ENCODE data around the gene TMEM38B.

TMEM38B gene, protein sequence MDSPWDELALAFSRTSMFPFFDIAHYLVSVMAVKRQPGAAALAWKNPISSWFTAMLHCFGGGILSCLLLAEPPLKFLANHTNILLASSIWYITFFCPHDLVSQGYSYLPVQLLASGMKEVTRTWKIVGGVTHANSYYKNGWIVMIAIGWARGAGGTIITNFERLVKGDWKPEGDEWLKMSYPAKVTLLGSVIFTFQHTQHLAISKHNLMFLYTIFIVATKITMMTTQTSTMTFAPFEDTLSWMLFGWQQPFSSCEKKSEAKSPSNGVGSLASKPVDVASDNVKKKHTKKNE

DNA sequence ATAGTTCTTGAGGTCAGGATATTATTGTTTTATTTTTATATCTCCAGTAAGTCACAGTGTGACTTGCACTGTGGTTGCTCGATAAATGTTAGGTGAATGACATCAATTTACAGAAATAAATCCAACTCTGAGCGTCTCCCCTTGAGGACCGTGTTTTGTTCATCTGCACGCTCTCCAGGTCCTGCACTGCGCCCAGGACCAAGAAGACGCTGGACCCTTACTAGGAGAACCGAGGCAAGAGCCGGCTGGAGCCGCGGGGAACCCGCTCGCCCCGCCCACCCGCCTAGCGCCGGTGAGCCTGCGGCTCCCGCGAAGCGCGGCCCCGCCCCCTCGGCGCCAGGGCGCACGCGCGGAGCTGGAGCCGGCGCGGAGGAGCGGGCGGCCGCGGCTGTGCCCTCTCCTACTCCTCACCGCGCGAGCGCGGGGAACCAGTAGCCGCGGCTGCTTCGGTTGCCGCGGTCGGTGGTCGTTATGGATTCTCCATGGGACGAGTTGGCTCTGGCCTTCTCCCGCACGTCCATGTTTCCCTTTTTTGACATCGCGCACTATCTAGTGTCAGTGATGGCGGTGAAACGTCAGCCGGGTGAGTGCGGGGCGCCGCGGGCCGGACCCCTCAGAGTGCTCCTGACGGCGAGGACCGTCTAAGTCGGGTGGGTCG lies at the start of gene TMEM38B:
Gene TMEM38B (plus strand): TSS at position 352 of the 658 bp plus-strand sequence. CDS start 120 bp downstream, at position 472.
- DNase-seq (ENCODE audit: low spot score): peak; percentile 88

DNA sequence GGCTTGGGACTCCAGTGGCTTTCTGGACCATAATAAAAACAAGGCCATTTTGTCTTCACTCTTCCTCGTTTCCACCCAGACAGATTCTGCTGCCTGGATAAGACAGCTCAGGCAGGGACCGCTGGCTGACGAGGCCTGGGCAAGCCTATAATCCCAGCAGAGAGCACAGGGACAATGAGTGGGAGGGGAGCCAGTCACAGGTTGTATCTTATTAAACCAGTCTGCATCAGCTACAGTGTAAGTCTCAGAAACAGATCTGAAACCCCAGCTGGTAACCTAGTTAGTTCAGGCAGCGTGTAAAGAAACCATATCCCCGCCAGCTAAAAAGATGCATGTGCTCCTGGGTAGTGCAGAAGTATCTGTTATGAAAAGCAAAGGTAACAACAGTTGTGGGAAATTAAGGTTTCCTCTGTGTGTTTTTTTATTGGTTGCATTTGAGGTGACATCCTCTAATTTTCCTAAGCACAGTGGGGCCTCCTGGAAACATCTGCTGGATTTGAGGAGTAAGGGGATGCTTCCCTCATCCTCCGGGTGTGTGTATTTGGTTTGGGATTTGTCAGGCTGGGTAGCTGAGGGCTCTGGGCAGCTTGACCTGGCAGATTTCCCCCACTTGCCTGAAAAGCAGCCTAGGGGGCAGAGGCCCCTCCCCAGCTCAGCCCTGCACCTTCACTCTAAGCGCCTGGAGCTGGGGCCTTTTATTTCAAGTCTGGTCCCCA lies 47.3 kb upstream of the TMEM38B start:
- DNase-seq (ENCODE audit: low spot score): no peak

DNA sequence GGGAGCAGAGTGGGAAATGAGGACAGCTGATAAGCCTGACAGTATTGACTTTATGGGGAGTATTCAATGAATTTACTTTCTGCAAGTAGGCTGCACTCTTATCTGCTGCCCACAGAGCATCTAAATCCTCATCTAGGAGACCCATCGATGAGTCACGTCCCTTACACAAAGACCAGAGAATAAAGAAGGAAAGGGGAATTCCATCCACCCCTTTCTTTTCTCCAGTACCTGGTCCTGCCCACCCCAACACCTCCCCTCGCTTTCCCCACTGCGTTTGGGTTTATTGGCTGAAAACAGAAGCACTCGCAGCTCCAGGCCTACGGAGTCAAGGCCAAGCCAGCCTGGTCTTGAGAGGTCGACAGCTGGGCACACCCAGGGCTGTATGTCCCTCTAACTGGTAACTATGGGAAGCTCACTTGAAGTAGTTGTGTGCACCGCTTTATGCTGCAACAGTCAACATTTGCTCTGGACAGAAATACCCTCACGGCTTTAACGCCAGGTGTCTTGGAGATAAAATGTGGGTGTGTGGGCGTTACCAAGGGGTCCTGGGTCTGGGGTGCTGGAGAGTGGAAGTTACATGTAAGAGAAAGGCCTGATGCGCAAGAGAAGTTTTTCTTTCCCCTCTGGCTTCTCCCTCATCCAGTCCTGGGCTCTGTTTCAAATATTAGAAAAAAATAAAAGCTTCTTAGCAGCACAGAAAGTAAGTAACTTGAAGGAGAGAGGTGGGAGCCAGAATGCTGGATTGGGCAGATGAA lies 46.6 kb upstream of the TMEM38B start:
- DNase-seq (ENCODE audit: low spot score): no peak

DNA sequence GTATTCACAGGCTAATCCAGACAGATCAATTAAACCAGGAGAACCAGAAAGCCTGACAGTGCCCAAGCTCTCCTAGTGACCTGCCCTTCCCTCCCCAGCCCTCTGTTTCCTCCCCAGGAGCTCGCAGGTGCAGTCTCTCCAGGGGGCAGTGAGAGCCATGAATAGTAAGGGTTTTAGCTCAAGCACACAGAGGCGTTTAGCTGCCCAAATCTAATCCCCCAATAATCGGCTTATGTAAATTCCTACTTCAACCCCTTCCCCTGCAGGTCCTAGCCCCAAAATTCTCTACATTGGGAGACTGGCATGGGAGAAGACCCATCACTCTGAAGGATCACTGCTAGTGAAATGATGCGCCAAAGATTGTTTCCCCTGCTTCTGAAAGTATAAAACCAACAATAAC lies 42.5 kb upstream of the TMEM38B start:
- DNase-seq (ENCODE audit: low spot score): no peak

DNA sequence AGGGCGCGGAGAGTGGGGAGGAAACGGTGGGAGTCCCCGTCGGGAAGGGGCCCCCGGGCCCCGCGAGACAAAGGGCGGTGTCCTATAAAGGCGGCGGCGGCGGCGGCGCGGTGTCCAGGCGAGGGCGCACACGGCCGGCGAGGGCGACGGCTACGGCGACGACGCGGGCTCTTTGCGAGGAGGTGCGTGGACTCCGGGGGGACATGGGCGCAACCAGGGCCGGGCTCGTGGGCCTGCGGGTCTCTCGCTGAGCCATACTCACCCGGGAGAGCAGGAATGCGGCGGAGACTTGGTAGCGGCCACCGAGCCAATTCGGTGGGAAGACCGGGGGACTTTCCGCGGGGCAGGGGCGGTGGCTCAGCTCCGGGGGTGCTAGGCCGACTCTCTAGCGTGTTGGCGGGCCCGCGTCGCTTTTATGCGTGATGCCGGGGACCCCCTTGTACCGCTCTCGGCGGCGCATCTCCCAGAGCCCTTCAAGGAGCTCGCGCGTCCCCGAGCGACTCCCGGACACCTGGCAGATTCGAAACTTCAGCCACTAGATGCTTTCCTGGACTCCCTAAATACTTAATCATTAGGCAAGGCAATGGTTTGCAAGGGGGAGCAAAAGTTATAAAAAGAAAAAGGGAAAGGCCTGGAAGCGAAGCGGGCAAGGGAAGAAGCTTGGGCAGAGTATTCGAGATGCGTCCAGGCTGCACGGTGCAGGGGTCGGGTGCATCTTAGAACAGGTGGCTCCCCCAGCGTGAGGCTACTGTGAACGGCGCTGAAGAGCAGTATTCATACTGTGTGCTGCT lies 38.0 kb upstream of the TMEM38B start:
- DNase-seq (ENCODE audit: low spot score): no peak

DNA sequence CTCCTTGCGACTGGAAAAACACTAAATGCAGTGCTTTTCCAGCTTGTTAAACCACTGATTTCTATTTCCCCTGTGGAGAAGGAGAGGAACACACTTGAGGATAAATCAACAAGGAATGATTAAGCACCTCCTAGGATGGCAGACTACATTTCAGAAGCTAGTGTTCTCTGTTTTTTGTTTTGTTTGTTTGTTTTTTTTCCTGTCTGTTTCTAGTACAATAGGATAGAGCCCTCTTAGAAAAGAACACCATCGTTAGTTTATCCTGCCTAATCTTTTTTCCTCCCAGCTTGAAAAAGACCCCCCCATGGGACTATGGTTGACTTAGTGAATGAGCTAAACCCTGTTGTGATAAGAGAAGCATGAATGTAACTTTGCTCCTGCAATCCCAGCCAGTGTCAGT lies 36.0 kb upstream of the TMEM38B start:
- no peak for DNase-seq (ENCODE audit: low spot score)

DNA sequence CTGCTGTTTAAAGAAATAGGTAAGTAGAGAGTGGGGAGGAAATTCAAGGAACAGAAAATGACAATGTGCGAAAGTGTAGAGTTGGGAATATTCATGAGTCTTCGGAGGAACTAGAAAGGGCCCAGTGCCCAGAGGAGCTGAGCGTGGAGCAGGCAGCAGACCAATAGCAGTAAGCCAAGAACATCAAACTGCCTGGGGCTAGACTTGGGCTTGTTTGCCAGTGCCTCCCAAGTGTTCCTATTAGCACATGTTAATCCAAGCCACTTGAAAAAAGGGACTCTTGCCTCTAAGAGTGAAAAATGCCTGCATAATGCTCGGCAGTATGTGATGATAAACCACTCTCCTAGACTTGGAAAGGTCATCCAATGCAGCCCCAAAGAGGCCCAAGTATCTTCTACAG lies 33.3 kb upstream of the TMEM38B start:
- DNase-seq (ENCODE audit: low spot score): no peak

DNA sequence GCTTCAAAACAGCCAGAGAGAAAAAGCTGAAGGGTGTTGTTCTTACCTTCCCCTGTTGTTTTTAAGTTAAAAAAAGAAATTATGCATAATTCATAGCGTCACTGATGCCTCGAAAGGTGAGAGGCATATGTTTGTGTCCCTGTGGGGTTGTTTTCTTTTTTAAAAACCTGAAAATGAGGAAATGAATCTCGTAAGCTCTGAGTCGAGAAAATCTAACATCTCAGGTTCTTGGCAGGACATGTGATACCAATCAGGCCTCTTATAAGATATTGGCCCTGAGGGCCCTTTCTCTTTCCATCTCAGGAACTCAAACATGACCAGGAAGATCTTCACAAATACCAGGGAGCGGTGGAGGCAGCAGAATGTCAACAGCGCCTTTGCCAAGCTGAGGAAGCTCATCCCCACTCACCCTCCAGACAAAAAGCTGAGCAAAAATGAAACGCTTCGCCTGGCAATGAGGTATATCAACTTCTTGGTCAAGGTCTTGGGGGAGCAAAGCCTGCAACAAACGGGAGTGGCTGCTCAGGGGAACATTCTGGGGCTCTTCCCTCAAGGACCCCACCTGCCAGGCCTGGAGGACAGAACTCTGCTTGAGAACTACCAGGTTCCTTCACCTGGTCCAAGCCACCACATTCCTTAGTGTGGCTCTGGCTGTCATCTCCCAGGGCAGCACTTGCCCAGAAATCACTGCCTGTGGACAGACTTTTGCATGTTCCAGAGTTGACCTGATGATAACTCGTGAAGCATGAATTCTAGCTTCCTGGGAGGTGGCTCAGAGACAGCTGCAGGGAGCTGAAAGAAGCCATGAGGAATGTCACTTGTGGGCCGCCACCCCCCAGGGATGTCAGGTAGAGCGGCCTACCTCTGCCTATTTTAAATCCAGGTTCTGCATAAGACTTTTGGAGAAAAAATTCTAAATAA lies 31.9 kb upstream of the TMEM38B start, which contains the start of gene TAL2:
Gene TAL2 (plus strand): TSS at position 274 of the 921 bp plus-strand sequence. CDS start 40 bp downstream, at position 314.
- peak; percentile 50 for DNase-seq (ENCODE audit: low spot score)

DNA sequence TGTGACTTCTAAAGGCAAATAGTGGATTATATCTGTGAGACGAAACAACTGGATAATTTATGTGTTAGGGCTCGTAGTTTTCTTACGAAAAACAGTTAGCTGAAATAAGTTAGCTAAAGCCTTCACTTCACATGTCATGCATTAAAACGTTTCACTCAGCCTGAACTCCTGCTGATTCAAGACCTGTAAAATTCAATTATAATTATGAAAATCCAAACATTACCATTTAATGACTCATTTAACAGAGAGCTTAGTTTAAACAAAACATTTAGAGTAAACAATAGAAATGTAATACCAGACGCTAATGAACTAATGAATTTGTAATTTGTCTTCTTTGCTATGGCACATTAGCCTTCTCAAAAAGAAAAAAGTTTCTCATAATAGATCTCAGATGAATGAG lies 30.4 kb upstream of the TMEM38B start:
- DNase-seq (ENCODE audit: low spot score): no peak

DNA sequence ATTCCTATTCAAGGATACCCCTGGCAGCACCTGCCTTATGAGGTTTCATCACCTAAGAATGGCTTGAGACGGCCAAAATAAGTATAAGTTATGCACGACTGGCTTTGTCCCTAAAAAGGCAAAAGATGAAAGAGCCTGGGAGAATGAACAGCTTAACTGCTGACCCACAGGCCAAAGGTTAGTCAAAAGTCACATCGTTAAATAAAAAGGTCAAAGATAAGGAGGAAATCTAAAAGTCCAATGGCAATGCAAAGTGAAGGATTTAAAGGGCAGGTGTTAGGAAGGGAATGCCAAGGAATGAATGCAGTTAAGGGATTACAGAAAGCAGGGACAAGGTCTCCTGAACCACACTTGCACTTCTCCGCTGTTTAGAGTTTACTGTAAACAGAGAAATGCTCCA lies 26.5 kb upstream of the TMEM38B start:
- DNase-seq (ENCODE audit: low spot score): no peak

DNA sequence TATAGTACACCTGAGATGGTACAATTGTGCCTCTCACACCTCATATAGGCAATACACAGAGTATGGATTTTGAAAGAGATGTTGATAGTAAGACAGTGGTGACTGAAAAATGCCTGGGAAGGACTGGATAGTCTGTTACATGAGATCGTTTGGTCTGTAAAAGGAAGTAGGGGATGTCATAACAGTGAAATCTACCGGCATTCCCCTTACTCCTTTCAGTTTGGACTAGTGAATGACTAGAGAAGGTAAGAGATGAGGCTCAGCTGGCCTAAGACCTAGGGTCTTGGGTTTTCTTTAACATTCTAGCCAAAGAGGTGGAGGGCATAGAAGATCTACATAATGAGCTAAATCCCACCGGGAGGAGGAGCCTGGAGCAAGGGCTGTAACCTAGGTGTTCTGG lies 24.0 kb upstream of the TMEM38B start:
- DNase-seq (ENCODE audit: low spot score): no peak

DNA sequence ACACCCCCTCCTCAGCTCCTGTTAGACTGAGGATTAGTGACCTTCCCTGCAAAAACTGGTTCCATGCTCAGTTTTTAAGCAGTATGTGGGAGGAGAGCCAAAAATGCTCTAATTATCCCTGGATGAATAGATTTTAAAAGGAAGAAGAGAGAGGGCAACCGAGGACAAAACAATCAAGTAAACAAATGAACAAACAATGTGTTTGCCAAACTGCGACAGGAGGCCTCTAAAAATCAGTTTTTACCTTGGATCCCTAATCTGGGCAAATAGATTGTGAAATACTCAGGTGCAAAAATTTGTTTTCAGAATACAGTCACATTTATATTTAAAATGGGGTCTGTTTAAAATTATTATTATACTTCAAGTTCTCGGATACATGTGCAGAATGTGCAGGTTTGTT lies 23.6 kb upstream of the TMEM38B start:
- no peak for DNase-seq (ENCODE audit: low spot score)

DNA sequence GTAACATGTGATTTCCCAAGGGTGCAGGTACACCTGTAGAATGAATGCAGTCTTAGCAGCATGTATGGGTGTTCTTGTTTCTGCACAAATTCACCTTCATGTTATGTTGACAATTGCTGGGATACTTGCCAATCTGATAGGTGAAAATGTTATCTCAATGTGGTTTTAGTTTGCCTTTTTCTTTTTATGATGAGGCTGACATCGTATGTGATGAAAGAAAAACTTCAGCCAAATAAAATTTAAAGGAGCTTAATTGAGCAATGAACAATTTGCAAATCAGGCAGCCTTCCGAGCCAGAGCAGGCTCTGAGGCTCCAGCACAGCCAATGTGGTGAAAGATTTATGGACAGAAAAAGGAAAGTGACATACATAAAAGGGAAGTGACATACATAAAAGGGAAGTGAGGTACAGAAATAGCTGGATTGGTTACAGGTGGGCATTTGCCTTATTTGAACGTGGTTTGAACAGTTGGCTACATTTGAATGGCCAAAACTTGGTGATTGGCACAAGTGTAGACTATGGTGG lies 21.6 kb upstream of the TMEM38B start:
- DNase-seq (ENCODE audit: low spot score): peak; percentile 70

DNA sequence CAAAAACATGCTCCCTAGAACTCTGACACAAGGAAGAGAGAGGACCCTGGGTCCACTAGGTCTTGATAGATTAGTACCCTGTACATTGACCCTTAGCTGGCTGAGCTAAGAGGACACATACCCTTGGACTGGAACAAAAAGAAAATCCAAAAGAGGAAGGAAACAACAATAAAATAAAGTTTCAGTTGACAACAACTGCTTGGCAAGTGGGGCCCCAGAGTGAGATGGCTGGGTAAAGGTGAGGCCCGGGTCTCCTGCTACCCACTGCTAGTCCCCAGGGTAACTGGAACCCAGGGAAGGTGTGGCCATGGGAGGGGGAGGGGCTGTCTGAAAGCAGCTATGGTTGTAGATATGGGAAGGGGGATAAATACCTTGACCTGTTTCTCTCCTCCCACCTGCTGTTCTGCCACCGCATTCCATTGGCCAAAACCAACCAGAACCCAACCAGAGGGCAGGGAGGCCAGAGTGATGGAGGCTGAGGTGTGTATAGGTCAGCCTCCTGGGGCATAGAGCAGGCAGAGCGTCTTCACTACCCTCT lies 20.4 kb upstream of the TMEM38B start:
- DNase-seq (ENCODE audit: low spot score): no peak

DNA sequence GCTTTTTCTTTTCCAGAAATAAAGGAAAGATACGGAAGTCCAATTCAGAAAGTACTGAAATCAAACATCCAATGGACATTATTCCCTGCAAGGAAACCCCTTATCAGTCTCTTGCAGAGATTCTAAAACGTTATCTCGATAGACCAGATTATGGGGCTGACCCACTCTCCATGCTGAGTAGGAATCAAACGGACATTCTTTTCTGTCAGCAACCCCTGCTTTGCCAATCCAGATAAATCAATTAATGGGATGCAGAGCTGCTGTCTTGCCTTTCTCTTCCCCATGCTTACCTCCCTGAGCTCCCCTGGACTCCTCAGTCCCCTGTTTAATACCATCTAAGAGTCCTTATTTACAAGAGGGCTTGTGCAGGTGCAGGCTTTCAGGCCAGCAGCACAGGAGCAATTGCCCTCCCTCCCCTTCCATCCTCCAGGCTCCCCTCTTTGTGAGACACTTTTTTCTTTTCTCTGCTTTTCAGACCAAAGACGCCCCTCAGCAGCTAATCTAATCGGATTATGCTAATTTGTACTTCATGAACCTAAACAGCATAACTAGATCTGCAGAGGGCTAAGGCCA lies 17.9 kb upstream of the TMEM38B start:
- DNase-seq (ENCODE audit: low spot score): no peak

DNA sequence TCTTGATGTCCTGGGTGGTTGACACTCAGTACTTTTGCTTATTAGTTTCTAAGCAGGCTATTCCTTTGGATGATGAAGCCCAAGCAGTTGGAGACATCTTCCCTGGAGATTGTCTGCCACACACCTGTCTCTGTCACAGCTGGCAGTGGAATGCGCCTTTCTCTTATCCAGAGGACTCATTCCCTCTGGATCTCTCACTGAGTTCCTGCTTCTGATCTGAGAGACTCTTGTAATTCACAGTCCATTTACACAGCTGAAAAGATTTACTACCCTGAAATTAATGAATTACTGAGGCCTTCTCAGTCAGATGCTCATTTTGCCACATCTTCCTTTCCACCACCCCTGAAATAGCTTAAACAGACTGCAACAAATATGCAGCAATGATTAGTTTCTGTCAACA lies 16.2 kb upstream of the TMEM38B start:
- DNase-seq (ENCODE audit: low spot score): no peak

DNA sequence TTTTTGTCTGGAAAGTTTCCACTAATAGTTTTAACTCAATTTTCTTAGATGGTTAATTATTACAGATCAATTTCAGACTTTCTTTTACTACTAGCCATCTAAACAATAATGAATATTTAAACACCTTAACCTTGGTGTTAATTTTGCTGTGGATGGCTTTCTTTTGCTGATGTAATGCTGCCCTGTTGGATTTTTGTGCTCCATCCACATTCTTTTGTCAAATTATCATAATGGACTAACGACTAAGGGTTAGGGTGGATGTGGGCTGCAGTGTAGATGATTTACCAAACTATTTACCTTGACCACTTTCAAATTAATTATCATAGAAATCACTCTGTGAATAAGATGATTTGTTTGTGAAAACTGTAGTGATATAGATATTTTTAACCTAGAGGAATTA lies 15.6 kb upstream of the TMEM38B start:
- DNase-seq (ENCODE audit: low spot score): no peak

DNA sequence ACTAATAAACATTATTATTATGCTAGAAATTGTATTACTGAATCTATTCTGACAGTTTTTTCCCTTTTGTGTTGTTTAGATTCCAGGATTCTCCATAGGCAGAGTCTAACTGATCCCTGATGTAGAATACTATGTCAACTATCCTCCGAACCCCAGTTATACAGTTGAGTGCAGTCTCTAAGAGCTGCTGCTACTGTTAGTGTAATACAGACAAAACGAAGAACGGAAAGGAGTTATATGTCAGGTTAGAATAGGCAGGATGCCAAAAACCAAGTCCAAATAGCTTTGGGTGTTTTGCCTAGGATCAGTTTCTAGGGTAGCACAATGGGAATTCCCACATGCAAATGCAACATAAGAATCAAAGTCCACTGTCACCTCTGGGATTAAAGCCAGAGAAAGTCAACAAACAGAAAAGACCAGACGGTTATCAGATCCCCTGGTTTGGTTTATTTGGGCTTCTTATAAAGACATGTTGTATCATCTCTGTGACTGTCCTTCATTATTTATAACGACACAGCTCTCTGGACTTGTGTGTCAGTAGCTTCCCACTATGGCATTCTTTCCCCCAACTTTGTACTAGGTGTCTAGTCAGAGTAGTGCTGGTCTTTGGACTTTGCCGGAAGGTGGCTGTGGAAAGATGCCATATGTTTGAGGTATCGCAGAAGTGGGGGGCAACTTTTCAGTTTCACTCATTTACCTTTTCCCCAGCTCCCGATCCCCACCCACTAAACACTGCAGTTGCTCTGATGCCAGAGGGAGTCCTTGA lies 14.9 kb upstream of the TMEM38B start:
- no peak for DNase-seq (ENCODE audit: low spot score)

DNA sequence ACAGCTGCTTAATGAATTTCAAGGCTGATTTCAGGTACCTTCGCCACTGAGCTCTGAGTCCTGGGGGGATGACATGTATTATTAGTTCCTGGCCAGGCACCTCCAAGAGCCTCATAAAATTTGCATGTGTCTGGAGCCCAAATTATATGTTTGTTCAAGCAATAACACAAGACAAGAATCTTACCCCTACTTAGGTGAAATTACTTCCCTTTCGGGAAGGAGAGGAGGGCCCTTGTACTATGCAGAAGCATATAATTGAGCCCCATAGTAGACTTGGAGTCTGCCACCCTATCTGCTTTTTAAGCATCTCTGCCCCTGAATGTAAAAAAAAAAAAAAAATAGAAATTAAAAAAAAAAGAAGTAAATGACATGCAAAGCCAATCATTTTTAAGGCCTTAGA lies 13.0 kb upstream of the TMEM38B start:
- DNase-seq (ENCODE audit: low spot score): no peak
